Upper lobe of left lung (tissue), 4 donors: ENCODE measurements around the gene MACROD2.

ENCODE experiments used
- CTCF ChIP-seq, 6 experiments: fragments of 450-650 bp in 4 of 6; fragments of 200-600 bp in 2 of 6; sonication (generic) in 2 of 6; IDR thresholded peaks; one replicate each; pipeline ENCODE4 v1.5.1; 2016 to 2019; ENCODE audit warnings: antibody characterized with exemption in 6 of 6
- POLR2A ChIP-seq, 4 donors: fragments of 450-650 bp; IDR thresholded peaks; one replicate each; pipeline ENCODE4 v1.5.1; 2016 to 2017; ENCODE audit warnings: antibody characterized with exemption in 4 of 4, mild to moderate bottlenecking in 2 of 4
- POLR2AphosphoS5 ChIP-seq, 2 donors: sonication (generic); formaldehyde crosslinking; IDR thresholded peaks; one replicate each; pipeline ENCODE4 v1.5.1; 2017; ENCODE audit warnings: antibody characterized with exemption in 2 of 2

- no peak for TF ChIP-seq POLR2AphosphoS5 (IDR thresholded peaks at IDR 0.05)
- TF ChIP-seq CTCF (IDR thresholded peaks at IDR 0.05) = no peak
- TF ChIP-seq POLR2A (IDR thresholded peaks at IDR 0.05) = no peak
Observed at GRCh38 chr20:14295770-14296309, 300.5 kb downstream of the MACROD2 start.
